Right lobe of liver (tissue), 6 donors: ENCODE data around the gene TPO. TPM values are rescaled to one million over a fixed set of nuclear protein-coding genes. Genes with fewer than 3 reads are reported as not detected.

Experiments
- ATAC-seq, 4 donors: fragments of 200-7000 bp; cut with Tn5 transposase; one replicate each; pipeline ENCODE4 v1.9.1; 2020; ENCODE audit warnings: mild to moderate bottlenecking in 4 of 4, moderate library complexity in 4 of 4
- DNase-seq, 3 donors: peaks; one replicate each; pipeline ENCODE4 v3.0.0-alpha.2; 2020
- H3K27ac ChIP-seq, 3 donors: fragments of 200-600 bp; one replicate each; pipeline ENCODE4 v1.8.0; 2022
- H3K27me3 ChIP-seq, 2 donors: fragments of 200-600 bp; one replicate each; pipeline ENCODE4 v1.8.0; 2022
- H3K36me3 ChIP-seq, 4 donors: fragments of 200-600 bp; sonication (generic) in 1 of 4; one replicate each; pipeline versions ENCODE4 v1.5.1 to v1.8.0; 2017 to 2022; ENCODE audit warnings: control low read depth in 1 of 4
- H3K4me1 ChIP-seq, 4 donors: fragments of 200-600 bp; sonication (generic) in 1 of 4; one replicate each; pipeline versions ENCODE4 v1.5.1 to v1.8.0; 2017 to 2022; ENCODE audit warnings: control low read depth in 1 of 4
- H3K4me3 ChIP-seq, 3 donors: fragments of 200-600 bp; one replicate each; pipeline ENCODE4 v1.8.0; 2022
- H3K9me3 ChIP-seq, 4 donors: fragments of 200-600 bp; sonication (generic) in 1 of 4; one replicate each; pipeline versions ENCODE4 v1.5.1 to v1.8.0; 2017 to 2022; ENCODE audit warnings: control low read depth in 1 of 4
- CTCF ChIP-seq, 4 donors: fragments of 200-600 bp in 3 of 4; fragments of 450-650 bp in 1 of 4; IDR thresholded peaks; one replicate each; pipeline versions ENCODE4 v1.5.1 to v1.8.0; 2016 to 2022; ENCODE audit warnings: antibody characterized with exemption in 4 of 4, mild to moderate bottlenecking in 2 of 4
- POLR2A ChIP-seq: fragments of 450-650 bp; IDR thresholded peaks from one replicate; pipeline ENCODE4 v1.6.1; 2017; ENCODE audit warnings: antibody characterized with exemption, mild to moderate bottlenecking
- WGBS: methylation state at CpG from one replicate; pipeline ENCODE4 v1.1.6; 2018; ENCODE audit warnings: low coverage, low lambda C conversion rate; ENCODE audit not compliant: insufficient coverage; ENCODE audit errors: missing lambda C conversion rate; 5-methylcytosine and 5-hydroxymethylcytosine counted together
- intact Hi-C, 2 donors: fragments of 100-400 bp; cut with DNase I; formaldehyde crosslinking; loops; one replicate each; pipeline versions ENCODE4 v1.11.2 to v1.14.1; 2022
- total RNA-seq, 6 experiments: library from RNA; depleted of rRNA in 2 of 6; stranded (reverse); fragments of >200 nt in 2 of 6; fragmentation: NEBNext Ultra II Directional in 3 of 6; extraction: Animal tissue kit (Norgen Biotek cat#: 25700) in 3 of 6; gene quantifications; one replicate each; pipeline versions ENCODE4 v1.1.0 to v1.2.4, GENCODE V29; 2016 to 2023
- donor health status: DM: no; HTN: yes; CAD: no.
- donor health status: DM: no; HTN: no; CAD: no.
- donor health status: DM: no; HTN: no; CAD: no.
- donor health status: DM: no; HTN: yes; CAD: no.
- donor health status: DM: no; HTN: yes; CAD: no.

TPO gene
- total RNA-seq, 6 experiments from 2014 or later, result not detected

GRCh38 chr2:1415501-1415900 lies 2.2 kb downstream of the TPO start:
- 40% methylated on average over 2 of the region's 6 CpGs for WGBS
- DNase-seq (no peak), ATAC-seq (no peak)
- TF ChIP-seq POLR2A (no peak), CTCF (IDR thresholded peaks at IDR 0.05) (no peak)
- intact Hi-C loops, result no loop called here
- Histone ChIP-seq H3K4me3 (no peak overlapping the region), H3K9me3 (no peaks in the 10 kb centered on the region), H3K36me3 (no peaks in the 10 kb centered on the region), H3K27ac (no peak overlapping the region), H3K27me3 (no peaks in the 10 kb centered on the region), H3K4me1 (no peaks in the 10 kb centered on the region)

GRCh38 chr2:1418566-1418965 lies 5.3 kb downstream of the TPO start:
- H3K36me3 ChIP-seq, result no peaks in the 10 kb centered on the region
- no peak for ATAC-seq
- no peaks in the 10 kb centered on the region for H3K9me3 ChIP-seq
- H3K27ac ChIP-seq, result no peak overlapping the region
- DNase-seq, result no peak
- TF ChIP-seq CTCF (IDR thresholded peaks at IDR 0.05) (no peak), POLR2A (no peak)
- H3K27me3 ChIP-seq, result no peaks in the 10 kb centered on the region
- no peak overlapping the region for H3K4me3 ChIP-seq
- no peaks in the 10 kb centered on the region for H3K4me1 ChIP-seq
- intact Hi-C loops, result no loop called here
- 53% methylated on average over 3 of the region's 3 CpGs for WGBS

GRCh38 chr2:1420746-1421480 lies 7.7 kb downstream of the TPO start:
- WGBS, result 43% methylated on average over 14 of the region's 23 CpGs
- ATAC-seq, result no peak
- intact Hi-C loops, result no loop called here

GRCh38 chr2:1421731-1422130 lies 8.5 kb downstream of the TPO start:
- ATAC-seq, result peak in 1 of 4 donors; percentile 31
- WGBS, result 46% methylated on average over 6 of the region's 14 CpGs
- Histone ChIP-seq H3K27me3 (no peaks in the 10 kb centered on the region), H3K36me3 (no peaks in the 10 kb centered on the region), H3K4me3 (no peak overlapping the region), H3K27ac (no peak overlapping the region), H3K4me1 (no peaks in the 10 kb centered on the region), H3K9me3 (no peaks in the 10 kb centered on the region)
- DNase-seq, result no peak
- intact Hi-C loops, result no loop called here
- TF ChIP-seq CTCF (IDR thresholded peaks at IDR 0.05) (no peak), POLR2A (no peak)

More at GRCh38 chr2:1420746-1421480, 7.7 kb downstream of the TPO start:
- no peak for TF ChIP-seq CTCF (IDR thresholded peaks at IDR 0.05)
- TF ChIP-seq POLR2A, result no peak
- Histone ChIP-seq H3K27me3 (no peaks in the 10 kb centered on the region), H3K4me1 (no peaks in the 10 kb centered on the region), H3K4me3 (no peak overlapping the region), H3K36me3 (no peaks in the 10 kb centered on the region), H3K27ac (no peak overlapping the region), H3K9me3 (no peaks in the 10 kb centered on the region)
- DNase-seq, result no peak
